ENCODE data around the gene ATAD2B.
"Not testable (repeated sequence)": the region's sequence is repeated elsewhere in the genome, so short reads cannot be mapped to it uniquely, and the experiment has no call there.

Gene ATAD2B

DNA sequence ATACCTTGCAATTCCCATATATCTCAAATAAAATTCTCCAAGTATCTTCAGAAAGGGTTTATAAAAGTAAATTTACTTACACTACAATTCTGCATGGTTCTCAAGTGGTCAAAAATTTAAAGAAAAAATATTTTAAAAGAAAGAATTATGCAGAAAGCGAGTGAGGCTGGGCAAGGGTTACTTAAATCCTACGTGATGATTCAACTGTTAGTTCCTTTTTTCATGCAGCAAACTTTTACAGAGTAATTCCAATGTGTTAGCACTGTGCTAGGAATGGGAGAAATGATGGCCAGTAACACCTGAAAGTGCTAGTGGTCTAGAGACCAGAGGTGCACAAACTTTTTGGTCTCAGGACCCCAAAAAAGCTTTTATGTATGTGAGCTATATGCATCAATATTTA is 133.4 kb downstream of the ATAD2B start:
- DNase-seq (ENCODE audit: low read depth in 3 of 3, low spot score in 1 of 3): no peak

DNA sequence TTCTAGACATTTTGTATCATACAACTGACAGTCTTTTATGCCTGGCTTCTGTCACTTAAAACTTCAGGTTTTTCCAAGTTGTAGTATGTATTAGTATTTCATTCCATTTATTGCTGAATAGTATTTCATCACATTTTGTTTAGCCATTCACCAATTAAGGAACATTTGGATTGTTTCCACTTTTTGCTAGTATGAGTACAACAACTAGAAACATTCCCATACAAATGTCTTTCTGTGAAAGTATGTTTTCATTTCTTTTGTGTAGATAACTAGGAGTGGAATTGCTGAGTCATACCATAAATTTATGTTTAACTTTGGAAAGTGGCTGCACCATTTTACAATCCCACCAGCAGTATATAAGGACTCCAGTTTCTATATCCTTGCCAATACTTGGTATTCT is 135.9 kb downstream of the ATAD2B start:
- DNase-seq (ENCODE audit: low read depth in 3 of 3, low spot score in 1 of 3): no peak

DNA sequence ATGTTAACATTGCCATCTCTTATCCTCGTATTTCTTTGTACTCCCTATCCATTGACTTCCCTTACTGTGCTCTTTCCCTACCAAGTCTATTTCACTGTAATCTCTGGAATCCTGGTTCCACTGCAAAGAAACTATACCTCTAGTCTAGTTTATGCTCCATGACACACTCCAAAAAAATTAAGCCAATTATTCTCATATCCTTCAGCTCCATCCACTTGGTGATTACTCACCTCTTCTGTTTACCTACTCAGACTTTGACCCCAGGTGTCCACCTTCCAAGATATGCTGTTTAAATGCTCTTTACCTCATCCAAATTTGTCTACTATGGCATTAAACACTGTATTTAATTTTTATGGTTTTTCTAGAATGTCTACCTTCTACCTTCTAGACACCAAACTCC is 137.9 kb downstream of the ATAD2B start:
- DNase-seq (ENCODE audit: low read depth in 3 of 3, low spot score in 1 of 3): no peak

DNA sequence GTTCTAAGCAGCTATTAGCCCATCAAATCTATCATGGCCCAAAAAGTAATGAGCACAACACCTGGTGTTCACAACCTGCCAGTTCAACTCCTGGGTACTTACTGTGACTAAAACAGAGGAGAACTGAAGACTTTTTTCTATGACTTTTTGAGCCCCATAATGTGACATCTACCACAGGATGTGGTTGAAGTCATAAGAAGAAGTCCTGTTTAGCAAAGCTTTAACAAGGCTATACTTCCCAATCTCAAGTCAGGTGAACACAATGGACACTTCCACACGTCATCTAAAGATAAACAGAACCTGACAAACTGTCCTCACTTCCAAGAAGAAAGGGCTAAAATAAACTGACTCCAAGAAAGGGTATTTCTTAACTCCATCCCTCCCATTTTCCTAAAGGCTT is 138.8 kb downstream of the ATAD2B start:
- DNase-seq (ENCODE audit: low read depth in 3 of 3, low spot score in 1 of 3): no peak

DNA sequence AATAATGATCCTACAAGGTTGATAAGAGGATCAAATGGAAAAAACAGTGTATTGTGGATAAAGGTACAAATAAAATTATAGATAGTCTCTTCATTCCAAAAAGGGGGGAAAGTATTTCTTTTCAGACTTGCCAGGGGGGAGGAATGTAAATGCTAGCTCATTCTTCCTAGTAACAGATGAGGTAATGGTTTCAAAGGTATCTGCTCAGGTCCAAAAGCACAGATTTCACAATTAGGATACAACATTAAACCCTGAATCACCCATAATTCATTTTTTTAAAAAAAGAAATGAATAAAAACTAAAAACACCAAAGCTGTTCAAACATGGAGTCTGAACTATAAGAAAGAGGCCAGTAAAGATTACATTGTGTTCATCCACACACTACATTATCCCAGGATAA is 142.0 kb downstream of the ATAD2B start:
- DNase-seq (ENCODE audit: low read depth in 3 of 3, low spot score in 1 of 3): no peak

DNA sequence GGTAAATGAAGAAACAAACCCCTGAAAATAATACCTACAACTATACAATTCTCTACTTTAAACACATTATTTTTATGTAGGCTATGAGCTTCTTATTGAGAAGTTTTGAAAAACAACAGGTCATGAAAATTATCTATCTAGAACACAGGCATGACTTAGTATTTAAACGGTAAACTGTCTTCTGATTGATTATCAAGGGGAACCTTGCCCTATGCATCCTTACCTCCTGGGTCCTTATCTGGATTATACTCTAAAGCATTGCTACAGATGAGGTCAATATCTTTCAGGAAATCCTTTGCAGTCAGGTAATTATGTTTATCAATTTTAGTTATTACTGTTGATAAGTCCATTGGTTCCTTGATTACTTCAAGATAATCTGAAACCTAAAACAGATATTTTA is 144.3 kb downstream of the ATAD2B start:
- DNase-seq (ENCODE audit: low read depth in 3 of 3, low spot score in 1 of 3): no peak

DNA sequence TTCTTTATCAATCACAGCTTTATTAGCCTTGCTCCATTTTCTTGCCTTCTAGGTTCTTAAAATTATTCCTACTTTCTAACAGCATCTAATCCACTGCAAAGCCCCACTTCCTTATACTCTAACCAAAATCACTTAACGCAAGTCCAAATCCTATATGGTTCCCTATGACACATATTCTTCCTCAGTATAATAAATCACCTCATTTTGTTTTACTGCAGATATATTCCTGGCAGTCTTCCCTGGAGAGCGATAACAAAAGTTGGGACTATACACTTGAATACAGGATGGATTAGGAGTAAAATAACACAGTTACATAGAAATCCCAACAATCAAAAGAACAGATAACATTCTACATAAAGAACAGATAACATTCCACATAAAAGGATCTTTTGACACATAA is 144.8 kb downstream of the ATAD2B start:
- DNase-seq (ENCODE audit: low read depth in 3 of 3, low spot score in 1 of 3): no peak

DNA sequence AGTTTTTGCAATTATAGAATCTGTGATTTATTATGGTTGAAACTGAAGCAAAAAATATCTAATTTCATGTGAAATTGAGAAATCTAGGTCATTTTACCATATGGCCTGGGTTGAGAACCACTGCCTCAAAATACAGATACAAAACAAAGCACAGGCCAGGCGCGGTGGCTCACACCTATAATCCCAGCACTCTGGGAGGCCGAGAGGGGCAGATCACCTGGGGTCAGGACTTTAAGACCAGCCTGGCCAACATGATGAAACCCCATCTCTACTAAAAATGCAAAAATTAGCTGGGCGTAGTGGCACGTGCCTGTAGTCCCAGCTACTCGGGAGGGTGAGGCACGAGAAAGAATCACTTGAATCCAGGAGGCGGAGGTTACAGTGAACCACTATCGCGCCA is 146.5 kb downstream of the ATAD2B start:
- not testable (repeated sequence) for DNase-seq (ENCODE audit: low read depth in 3 of 3, low spot score in 1 of 3)

DNA sequence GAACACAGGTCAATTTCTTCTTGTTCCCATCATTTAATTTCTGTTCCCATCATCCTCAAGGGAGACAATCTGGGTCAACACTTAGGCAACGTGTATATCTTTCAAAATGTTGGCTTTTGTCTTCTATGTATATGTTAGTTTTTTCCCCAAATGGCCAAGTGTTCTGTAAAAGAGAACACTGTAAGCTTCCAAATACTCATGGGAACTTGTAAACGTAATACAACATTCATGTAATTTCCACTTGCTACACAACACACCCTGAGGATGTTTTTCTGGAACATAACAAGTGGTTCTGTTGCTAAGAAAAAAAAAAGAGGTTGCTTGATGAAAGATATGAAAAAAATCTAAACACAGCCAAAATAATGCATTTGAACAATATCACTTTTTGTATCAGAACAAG is 149.1 kb downstream of the ATAD2B start:
- no peak for DNase-seq (ENCODE audit: low read depth in 3 of 3, low spot score in 1 of 3)

DNA sequence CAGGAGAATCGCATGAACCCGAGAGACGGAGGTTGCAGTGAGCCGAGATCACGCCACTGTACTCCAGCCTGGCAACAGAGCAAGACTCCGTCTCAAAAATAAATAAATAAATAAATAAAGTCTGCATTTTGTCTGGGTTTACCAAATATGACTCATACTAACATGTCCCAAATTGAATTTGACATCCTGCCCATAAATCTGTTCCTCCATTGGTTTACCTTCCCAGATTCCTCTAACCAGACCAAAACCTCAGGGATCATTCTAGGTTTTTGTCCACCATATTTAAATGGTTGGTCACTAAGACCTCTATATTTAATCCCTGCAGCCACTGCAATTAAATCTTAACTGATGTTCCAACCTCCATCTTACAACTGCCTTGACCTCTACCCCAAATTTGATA is 150.9 kb downstream of the ATAD2B start:
- DNase-seq (ENCODE audit: low read depth in 3 of 3, low spot score in 1 of 3): no peak

DNA sequence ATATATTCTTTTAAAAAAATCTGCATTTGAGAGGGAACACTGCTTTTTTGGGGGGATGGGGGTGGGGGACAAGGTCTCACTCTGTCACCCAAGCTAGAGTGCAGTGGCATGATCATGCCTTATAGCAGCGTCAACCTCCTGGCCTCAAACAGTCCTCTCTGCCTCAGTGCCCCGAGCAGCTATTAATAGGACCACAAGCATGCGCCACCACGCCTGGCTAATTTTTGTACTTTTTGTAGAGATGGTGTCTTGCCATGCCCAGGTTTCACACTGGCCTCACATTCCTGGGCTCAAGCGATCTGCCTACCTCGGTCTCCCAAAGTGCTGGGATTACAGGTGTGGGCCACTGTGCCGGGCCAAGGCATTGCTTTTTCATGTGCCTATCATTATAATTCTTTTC is 154.2 kb downstream of the ATAD2B start:
- no peak for DNase-seq (ENCODE audit: low read depth in 3 of 3, low spot score in 1 of 3)

DNA sequence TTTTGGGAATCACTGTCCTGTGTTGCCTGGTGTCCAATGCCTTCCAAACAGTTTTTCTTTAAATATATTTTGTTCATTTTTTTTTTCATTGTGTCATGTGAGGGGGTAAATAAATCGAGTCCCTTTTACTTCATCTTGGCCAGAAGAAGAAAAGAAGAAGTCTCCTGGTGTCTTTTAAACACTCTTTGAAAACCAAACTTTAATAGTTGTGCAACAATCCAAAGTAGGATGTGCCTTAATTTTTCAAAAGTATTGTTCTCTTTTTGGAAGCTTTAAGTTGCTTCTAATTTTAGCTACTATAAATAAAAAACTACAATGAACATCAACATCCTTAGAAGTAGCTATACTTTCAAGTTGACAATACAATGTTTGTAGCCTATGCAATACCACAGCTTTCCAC is 154.9 kb downstream of the ATAD2B start:
- no peak for DNase-seq (ENCODE audit: low read depth in 3 of 3, low spot score in 1 of 3)

DNA sequence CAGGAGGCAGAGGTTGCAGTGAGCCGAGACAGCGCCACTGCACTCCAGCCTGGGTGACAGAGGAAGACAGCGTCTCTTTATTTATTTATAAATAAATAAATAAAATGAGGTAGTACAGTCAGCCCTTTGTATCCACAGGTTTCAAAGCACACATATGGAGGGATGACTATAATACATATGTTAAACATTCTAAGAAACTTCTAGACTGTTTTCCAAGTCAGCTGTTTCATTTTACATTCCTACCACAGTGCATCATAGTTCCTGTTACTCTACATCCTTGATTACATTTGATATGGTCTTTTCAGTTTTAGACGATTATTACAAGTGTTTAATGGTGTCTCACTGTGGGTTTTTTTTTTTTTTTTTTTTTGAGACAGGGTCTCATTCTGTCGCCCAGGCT is 157.6 kb downstream of the ATAD2B start:
- no peak for DNase-seq (ENCODE audit: low read depth in 3 of 3, low spot score in 1 of 3)

DNA sequence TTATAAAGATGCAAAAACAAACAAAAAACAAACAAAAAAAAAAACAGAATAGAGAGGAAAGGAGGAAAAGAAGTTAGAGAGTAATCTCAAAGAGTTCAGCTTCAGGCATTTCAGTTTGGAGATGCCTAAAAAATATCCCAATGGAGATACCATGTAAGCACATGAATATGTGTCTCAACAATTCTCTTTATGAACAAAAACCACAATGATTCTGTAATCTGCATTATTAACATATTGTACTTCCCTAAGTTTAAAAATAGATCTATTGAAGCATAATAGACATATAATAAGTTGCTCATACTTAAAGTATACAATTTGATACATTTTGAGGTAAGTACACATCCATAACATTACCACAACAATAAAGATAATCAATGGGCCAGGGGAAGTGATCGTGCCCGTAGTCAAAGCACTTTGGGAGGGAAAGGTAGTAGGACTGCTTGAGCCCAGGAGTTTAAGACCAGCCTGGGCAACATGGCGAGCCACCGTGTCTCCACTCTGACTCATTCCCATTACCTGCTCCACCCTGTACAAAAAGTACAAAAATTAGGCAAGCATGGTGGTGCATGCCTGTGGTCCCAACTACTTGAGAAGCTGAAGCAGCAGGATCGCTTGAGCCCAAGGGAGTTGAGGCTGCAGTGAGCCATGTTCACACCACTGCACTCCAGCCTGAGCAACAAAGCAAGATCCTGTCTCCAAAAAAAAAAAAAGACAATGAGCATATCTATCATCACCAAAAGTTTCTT is 158.9 kb downstream of the ATAD2B start:
- no peak for DNase-seq (ENCODE audit: low read depth in 3 of 3, low spot score in 1 of 3)

DNA sequence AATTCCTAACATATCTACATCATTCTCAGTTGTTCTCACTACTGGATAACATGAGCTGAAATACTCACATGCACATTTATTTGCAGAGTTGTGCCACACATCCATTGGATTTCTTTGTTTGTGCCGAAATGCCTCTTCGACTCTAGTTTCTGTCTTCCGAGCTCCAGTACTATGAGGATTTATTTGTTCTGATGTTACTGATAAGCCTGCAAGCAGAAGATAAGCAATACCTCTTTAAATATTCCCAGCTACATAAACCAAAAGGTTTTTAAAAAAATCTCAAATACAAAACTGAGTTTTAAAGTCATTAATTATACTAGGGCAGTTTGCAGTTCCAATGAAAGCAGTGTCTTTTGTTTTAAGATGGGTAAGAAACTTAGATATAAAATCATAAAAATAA is 164.8 kb downstream of the ATAD2B start:
- DNase-seq (ENCODE audit: low read depth in 3 of 3, low spot score in 1 of 3): no peak

DNA sequence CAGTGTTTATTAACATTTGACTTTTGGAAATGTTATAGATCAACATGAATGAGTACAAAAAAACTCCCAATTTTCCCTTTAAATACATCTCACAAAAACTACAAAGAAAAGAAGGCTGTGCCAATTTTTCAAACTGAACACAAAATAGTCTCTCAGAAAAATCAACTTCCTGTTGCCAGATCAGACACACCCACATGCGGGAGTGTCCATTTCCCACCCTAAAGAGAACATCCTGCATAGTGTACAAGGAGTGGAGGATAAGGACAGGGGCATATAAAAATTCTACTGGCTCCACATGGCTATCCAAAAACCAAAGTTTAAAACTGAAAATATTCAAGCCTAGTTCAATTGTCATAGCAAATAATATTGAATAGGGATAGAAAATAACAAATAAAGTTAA is 165.3 kb downstream of the ATAD2B start:
- no peak for DNase-seq (ENCODE audit: low read depth in 3 of 3, low spot score in 1 of 3)

DNA sequence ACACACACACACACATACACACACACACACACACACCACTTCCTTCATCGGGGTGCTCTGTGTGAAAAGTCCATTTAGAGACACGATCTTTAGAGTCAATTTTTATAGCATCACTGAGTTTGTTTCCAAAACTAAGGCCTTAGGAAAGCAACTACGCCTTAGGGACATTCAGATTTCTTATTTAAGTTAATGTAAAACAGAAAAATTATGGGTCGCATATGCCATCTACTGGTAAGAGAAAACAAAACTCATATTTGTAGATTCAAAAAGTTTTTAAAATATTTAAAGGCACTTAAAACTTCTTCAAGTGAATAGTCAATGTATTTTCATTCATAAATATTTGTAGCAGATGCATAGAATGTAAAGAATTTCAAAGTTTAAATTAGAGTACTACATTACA is 166.2 kb downstream of the ATAD2B start:
- DNase-seq (ENCODE audit: low read depth in 3 of 3, low spot score in 1 of 3): no peak

DNA sequence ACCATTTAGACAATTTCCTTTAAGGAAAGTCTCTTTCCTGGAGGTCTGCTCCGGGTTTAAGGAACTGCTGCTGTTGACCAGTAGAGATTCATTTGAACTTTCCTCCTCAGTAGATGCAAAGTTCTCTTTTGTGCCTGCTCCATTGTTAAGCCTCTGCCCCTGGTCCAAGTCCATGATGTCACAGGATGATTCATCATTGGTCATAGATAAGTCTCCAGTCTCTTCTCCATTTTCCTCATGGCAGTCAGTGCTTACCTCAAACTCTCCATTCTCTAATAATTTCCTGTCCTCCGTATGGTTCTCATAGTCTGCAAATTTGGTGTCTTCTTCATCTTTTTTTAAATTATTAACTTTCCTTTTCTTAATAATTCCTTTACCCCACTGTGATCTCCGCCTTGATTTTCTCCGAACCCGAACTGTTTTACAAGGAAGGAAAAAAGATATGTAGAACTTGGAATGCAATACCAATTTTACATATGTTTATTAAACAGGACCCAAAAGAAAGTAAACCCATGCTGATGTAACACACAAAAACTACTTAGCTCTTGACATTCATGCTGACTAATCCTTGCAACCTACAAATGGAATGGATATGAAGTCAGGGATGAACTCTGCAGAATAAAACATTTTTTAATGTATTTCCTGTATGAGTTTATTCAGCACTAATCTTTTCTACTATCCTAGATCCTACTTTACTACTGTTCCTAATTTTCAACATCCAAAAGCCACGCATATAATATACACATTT is 169.1 kb downstream of the ATAD2B start:
- DNase-seq (ENCODE audit: low read depth in 3 of 3, low spot score in 1 of 3): no peak

DNA sequence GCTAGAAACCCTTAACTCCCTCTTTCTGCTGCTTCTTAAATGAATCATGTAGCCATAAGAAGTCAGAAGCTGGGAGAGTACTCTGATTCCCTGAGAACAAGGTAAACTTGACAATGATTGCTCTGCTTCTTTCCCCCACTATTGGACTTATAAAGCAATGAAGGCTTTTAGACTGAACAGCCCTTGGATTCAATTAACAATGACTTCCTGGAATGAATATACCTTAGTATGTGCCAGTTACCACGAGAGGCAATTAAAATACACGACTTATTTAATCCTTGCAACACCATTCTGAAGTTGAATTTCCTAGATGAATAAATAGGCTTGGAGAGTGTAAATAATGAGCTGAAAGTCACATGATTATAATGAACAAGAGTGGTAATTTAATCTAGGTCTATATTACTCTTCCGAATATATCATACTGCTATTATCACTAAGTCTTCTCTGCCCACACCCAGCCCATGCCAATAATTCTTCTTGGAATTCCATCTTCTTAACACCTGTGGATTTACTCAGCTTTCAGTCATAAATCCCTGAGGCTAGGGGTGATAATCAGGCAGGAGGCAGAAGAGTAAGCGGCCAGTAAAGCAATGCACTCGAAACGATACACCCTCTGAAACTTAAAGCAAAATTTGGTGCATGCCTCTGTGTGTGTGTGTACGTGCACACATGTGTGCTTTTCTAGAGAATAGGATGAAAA is 170.2 kb downstream of the ATAD2B start:
- no peak for DNase-seq (ENCODE audit: low read depth in 3 of 3, low spot score in 1 of 3)

DNA sequence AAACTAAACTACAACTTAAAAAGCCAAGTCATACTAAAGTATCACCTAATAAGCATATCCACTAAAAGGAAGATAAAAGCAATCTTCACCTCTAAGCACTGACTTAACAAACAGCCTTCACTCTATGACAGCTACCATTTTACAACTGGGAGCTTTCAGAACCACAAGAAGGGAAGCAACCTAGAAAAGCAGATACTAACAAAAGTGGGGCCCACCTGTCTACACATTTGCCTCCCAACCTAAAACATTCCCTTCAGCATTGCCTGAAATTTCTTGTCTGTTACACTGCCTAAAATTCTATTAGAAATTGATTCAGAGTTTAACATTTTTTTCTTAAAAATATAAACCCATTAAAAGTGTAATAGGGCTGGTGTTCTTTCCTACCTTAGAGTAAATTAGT is 172.0 kb downstream of the ATAD2B start:
- no peak for DNase-seq (ENCODE audit: low read depth in 3 of 3, low spot score in 1 of 3)

DNA sequence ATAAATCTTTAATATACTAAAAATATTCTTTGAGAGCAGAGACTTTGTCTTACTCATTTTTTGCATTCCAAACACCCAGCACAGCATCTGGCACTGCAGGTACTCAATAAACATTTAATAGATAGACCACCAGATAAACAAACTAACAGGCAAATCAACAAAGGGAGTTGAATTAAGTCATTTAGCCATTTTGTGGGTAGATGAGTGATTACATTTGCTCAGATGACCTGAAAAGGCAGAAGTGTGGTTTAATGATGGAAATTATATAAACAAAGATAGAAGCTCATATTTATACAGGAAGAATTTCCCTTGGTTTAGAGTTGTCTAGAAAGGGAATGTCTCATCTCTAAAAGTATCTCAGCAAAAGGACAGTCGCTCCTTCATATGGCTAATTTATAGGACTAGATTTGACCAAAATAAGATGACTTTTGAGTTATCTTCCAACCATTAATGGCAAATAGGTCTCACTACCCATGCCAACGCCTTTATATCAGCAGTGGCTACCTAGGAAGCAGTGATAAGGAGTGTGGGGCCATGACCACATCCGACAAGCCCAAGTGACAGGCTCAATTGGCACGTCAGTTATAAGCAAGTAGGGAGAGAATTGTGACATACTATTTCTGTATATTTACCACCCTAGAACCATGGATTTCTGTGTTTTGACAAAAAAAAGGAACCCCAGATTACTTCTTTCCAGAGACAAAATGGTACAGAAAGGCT is 173.5 kb downstream of the ATAD2B start:
- DNase-seq (ENCODE audit: low read depth in 3 of 3, low spot score in 1 of 3): no peak
